GM12892 (cell line): ENCODE data around the gene MFAP1.
"Not testable (repeated sequence)": the region's sequence is repeated elsewhere in the genome, so short reads cannot be mapped to it uniquely, and the experiment has no call there.

Experiments used
- POLR2A ChIP-seq: IDR thresholded peaks from 2 replicates; pipeline ENCODE4 v1.6.1; 2011; ENCODE audit warnings: low read depth, low read length, control low read depth
- POLR2AphosphoS5 ChIP-seq: IDR thresholded peaks from 2 replicates; pipeline ENCODE4 v1.6.1; 2011; ENCODE audit warnings: low read depth, low read length, control low read depth
- TAF1 ChIP-seq: IDR thresholded peaks from 2 replicates; pipeline ENCODE4 v1.6.1; 2011; ENCODE audit warnings: low read depth, mild to moderate bottlenecking, control low read depth, low read length, borderline replicate concordance

- TF ChIP-seq TAF1, POLR2A, POLR2AphosphoS5: not testable (repeated sequence)
These were observed 8.0 kb upstream of the MFAP1 start for GRCh38 chr15:43832485-43832884.
